Rectal smooth muscle tissue (tissue), 1 donor: Measurements from ENCODE around the gene ANKRD1.
"Not testable (repeated sequence)": the region's sequence is repeated elsewhere in the genome, so short reads cannot be mapped to it uniquely, and the experiment has no call there.

ENCODE experiments used
- H3K27ac ChIP-seq: one replicate; pipeline ENCODE4 v1.7.0; 2013; ENCODE audit warnings: low read depth, low read length, inconsistent platforms
- H3K27me3 ChIP-seq: one replicate; pipeline ENCODE4 v1.7.0; 2013; ENCODE audit warnings: low read length; ENCODE audit not compliant: control insufficient read depth, insufficient read depth
- H3K36me3 ChIP-seq: one replicate; pipeline ENCODE4 v1.7.0; 2013; ENCODE audit warnings: low read length; ENCODE audit not compliant: control insufficient read depth, insufficient read depth
- H3K4me1 ChIP-seq: one replicate; pipeline ENCODE4 v1.7.0; 2013; ENCODE audit warnings: low read length; ENCODE audit not compliant: control insufficient read depth, insufficient read depth
- H3K4me3 ChIP-seq: one replicate; pipeline ENCODE4 v1.7.0; 2013; ENCODE audit warnings: low read length
- H3K9ac ChIP-seq: one replicate; pipeline ENCODE4 v1.7.0; 2013; ENCODE audit warnings: low read length

Gene ANKRD1

DNA sequence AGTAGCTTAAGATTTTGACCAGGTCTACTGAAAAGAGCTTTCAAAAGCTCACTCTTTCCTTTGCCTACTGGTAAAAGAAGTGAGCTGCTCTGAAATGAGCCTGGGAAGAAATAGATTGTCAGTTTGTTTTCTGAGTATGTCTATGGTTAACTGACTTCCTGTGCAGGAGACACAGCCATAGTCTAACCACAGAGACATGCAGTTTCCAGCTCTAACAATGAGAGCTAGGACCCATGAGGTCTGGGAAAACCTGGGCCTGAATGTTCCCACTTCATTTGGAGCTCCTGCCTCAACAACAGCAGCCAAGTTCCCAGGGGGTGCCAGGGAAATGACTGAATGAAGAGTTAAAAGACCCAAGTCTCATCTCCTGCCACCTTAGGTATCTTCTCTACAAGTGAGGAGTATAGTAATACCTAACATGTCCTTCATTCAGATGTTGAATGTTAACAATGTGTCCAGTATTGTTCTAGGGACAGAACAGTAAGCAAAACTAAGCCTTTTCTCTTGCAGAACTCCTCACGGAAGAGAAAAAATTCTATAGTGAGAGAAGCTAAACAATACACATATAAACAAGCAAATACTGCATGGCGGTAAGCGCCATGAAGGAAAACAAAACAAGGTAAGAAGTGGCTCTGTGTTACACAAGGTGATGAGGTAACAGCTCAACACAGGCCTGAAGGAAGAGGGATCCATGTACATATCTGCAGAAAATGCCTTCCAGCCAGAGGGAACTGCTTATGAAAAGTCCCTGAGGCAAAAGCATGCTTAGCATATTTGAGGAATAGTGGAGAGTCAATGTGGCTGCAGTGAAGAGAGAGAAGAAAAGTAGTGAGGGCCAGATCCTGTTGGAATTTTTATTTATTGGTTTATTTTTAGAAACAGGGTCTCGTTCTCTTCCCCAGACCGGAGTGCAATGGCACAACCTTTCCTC lies 26.4 kb upstream of the ANKRD1 start:
- no peak overlapping the region for H3K27ac ChIP-seq
- no peaks in the 10 kb centered on the region for H3K27me3 ChIP-seq
- no peaks in the 10 kb centered on the region for H3K4me1 ChIP-seq
- H3K36me3 ChIP-seq = no peaks in the 10 kb centered on the region
- no peak overlapping the region for H3K9ac ChIP-seq
- no peak overlapping the region for H3K4me3 ChIP-seq

DNA sequence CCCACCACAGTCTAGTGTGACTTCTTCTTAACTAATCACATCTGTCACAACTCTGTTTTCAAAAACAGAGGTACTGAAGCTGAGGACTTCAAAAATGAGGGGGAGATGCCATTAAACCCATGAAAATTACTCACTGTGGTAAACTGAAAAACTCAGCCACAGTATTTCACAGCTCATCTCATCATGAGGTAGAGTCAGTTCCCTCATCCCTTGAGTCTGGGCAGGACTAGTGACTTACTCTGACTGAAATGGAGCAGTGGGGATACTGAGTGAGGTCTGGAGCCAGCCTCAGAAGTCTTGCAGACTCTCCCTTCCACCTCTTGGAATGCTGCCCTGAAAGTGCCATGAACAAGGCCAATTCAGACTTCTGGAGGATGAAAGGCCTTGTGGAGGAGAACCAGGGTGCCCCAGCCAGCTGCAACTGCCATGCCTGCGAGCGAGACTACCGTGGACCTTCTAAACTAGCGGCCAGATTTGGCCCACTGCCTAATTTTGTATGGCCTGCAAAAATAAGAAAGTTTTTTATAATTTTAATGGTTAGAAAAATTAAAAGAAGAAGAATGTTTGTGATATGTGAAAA lies 24.7 kb upstream of the ANKRD1 start:
- no peaks in the 10 kb centered on the region for H3K36me3 ChIP-seq

DNA sequence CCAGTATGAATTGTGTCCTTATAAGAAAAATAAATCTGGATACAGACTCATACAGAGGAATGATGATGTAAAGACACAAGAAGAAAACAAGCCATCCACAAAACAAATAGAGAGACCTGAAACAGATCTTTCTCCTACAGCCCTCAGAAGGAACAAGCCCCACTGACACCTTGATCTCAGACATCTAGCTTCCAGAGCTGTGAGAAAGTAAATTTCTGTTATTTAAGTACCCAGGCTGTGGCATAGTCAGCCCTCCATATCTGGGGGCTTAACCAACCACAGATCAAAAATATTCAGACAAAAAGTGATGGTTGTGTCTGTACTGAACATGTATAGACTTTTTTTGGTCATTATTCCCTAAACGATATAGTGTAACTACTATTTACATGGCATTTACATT lies 23.9 kb upstream of the ANKRD1 start:
- H3K9ac ChIP-seq = no peak overlapping the region
- no peaks in the 10 kb centered on the region for H3K36me3 ChIP-seq
- H3K4me3 ChIP-seq = no peak overlapping the region
- H3K27me3 ChIP-seq = no peaks in the 10 kb centered on the region
- H3K27ac ChIP-seq = no peak overlapping the region
- H3K4me1 ChIP-seq = no peaks in the 10 kb centered on the region

More for the DNA sequence above, 24.7 kb upstream of the ANKRD1 start:
- Histone ChIP-seq H3K4me1 (no peaks in the 10 kb centered on the region), H3K27me3 (no peaks in the 10 kb centered on the region), H3K4me3 (no peak overlapping the region), H3K9ac (no peak overlapping the region), H3K27ac (no peak overlapping the region)

- not testable (repeated sequence) for H3K4me1 ChIP-seq, H3K36me3 ChIP-seq, H3K4me3 ChIP-seq, H3K27ac ChIP-seq, H3K9ac ChIP-seq, H3K27me3 ChIP-seq
Measured at GRCh38 chr10:90942980-90943379, 22.1 kb upstream of the ANKRD1 start.

GRCh38 chr10:90939648-90940047 lies 18.8 kb upstream of the ANKRD1 start:
- Histone ChIP-seq H3K36me3 (no peaks in the 10 kb centered on the region), H3K27ac (no peak overlapping the region), H3K4me3 (no peak overlapping the region), H3K27me3 (no peaks in the 10 kb centered on the region), H3K9ac (no peak overlapping the region), H3K4me1 (peaks cover 4% of the 10 kb centered on the region)

DNA sequence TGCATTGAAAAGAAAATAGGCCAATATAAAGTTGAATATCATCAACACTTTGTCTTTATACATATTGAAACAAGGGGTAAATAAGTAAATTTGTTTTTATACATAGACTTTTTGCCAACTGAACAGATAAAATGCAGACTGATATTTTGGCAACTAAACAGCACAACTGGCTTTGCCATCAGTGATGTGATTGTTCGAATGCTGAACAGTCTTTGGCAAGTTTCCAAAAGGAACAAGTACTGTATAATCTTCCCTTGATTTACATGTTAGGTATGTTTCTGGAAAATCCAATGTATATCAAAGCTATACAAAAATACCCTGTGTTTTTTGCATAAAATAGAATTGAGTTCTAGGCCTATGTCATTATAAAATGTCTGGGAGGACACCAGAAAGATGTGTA lies 18.2 kb upstream of the ANKRD1 start:
- Histone ChIP-seq H3K27me3 (no peaks in the 10 kb centered on the region), H3K4me3 (no peak overlapping the region), H3K4me1 (peaks cover 4% of the 10 kb centered on the region), H3K36me3 (no peaks in the 10 kb centered on the region), H3K9ac (no peak overlapping the region), H3K27ac (no peak overlapping the region)

DNA sequence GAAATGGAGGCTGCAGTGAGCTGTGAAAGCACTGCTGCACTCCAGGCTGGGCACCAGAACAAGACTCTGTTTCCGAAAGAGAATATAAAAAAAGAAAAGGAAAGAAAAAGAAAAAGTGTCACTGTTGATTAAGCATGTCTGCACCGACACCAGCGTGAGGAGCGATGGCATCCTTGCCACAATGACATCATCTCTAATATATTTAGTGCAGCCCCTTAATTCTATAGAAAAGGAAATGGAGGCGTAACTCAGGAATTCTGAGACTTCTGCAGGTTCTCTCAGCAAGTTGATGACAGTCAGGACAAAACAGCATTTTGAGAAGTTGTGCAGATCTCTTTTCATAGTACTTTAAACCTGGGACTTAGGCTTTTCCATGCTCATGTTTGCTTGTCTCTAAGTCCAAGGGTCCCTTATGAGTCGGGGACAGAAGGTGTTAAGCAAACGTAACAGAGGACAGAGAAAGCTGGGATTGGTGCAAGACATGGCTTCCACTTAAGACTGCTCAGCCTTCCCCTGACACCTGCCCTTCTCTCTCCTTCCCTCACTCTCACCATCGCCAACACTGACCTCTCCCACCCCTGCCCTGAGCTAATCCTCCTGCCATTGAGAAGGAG lies 16.9 kb upstream of the ANKRD1 start:
- Histone ChIP-seq H3K27ac (no peak overlapping the region), H3K9ac (no peak overlapping the region), H3K27me3 (no peaks in the 10 kb centered on the region), H3K36me3 (no peaks in the 10 kb centered on the region), H3K4me1 (peaks cover 4% of the 10 kb centered on the region), H3K4me3 (no peak overlapping the region)

- Histone ChIP-seq H3K27ac (no peak overlapping the region), H3K27me3 (no peaks in the 10 kb centered on the region), H3K4me3 (no peak overlapping the region), H3K36me3 (no peaks in the 10 kb centered on the region), H3K9ac (no peak overlapping the region), H3K4me1 (peaks cover 4% of the 10 kb centered on the region)
Measured at GRCh38 chr10:90936276-90936659, 15.4 kb upstream of the ANKRD1 start.

GRCh38 chr10:90935581-90936275 lies 14.8 kb upstream of the ANKRD1 start:
- Histone ChIP-seq H3K36me3 (no peaks in the 10 kb centered on the region), H3K27ac (no peak overlapping the region), H3K4me3 (no peak overlapping the region), H3K4me1 (peaks cover 4% of the 10 kb centered on the region), H3K9ac (no peak overlapping the region), H3K27me3 (no peaks in the 10 kb centered on the region)

DNA sequence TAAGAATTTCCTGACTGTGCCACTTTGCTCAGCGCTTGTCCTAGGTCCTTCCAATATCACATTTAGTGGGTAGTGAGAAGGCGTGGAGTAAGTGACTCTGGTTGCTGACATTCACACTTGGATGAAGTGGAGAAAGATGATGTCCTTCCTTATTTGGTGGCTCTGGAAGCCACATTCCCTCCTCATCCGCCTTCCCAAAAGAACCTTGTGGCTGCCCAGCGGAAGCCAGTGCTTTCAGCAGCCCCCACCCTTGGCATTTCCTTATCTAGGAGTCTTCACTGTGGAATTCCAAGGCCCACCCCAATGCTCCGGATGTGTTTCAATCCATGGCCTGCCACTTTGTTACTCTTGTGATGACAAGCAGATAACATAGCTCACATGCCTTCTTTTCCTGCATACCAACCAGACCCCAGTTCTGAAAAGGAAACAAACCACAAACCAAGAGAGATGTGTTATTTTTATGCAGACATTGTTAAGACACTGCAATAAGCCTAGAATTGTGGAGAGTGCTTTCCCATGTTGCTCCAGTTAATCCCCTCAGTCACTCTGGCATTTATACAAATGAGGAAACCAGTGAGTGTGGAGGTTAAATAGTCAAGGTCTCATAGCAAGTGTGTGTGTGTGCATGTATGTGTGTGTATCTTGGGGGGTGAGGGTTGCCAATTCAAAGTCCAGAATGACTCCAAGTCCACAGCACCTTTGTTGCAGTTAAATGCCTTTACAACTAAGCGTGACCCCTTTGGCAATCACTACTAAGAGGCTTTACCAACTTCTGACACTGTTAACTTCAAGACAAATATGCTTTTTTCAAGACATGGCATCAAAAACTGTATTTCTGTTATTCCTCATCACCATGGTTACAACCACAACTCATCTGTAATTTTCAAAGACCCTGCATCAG lies 10.3 kb upstream of the ANKRD1 start:
- Histone ChIP-seq H3K36me3 (no peaks in the 10 kb centered on the region), H3K27me3 (no peaks in the 10 kb centered on the region), H3K27ac (no peak overlapping the region), H3K9ac (no peak overlapping the region), H3K4me1 (peaks cover 4% of the 10 kb centered on the region), H3K4me3 (no peak overlapping the region)

- H3K27me3 ChIP-seq = no peaks in the 10 kb centered on the region
- H3K27ac ChIP-seq = no peak overlapping the region
- no peaks in the 10 kb centered on the region for H3K36me3 ChIP-seq
- no peak overlapping the region for H3K9ac ChIP-seq
- peaks cover 1% of the 10 kb centered on the region for H3K4me1 ChIP-seq
- H3K4me3 ChIP-seq = no peak overlapping the region
Measured at GRCh38 chr10:90930070-90930837, 9.4 kb upstream of the ANKRD1 start.
